Breast epithelium (tissue), 4 donors: ENCODE results near the gene LCP2. TPM values are rescaled to one million over a fixed set of nuclear protein-coding genes. Genes with fewer than 3 reads are reported as not detected.
A peak's percentile ranks its signal among the peaks of the same experiment; 100 is the strongest.

Experiments
- DNase-seq, 2 donors: peaks; one replicate each; pipeline ENCODE4 v3.0.0-alpha.2; 2019; ENCODE audit warnings: low spot score in 2 of 2
- H3K27ac ChIP-seq, 2 donors: fragments of 200-600 bp; sonication (generic) in 1 of 2; one replicate each; pipeline ENCODE4 v1.5.1; 2016 to 2019; ENCODE audit warnings: mild to moderate bottlenecking in 1 of 2
- H3K27me3 ChIP-seq, 2 donors: fragments of 200-600 bp; sonication (generic) in 1 of 2; one replicate each; pipeline versions ENCODE4 v1.5.1 to v1.6.0; 2017 to 2019; ENCODE audit warnings: control low read depth in 1 of 2, mild to moderate bottlenecking in 1 of 2
- H3K36me3 ChIP-seq: fragments of 200-600 bp; one replicate; pipeline ENCODE4 v1.5.1; 2019
- H3K4me1 ChIP-seq, 2 donors: fragments of 200-600 bp; sonication (generic); one replicate each; pipeline ENCODE4 v1.5.1; 2016 to 2019; ENCODE audit warnings: control low read depth in 1 of 2
- H3K4me3 ChIP-seq, 3 donors: fragments of 200-600 bp; sonication (generic); 1 replicate in 2 of 3; 2 replicates in 1 of 3; pipeline ENCODE4 v1.5.1; 2016 to 2019; ENCODE audit warnings: mild to moderate bottlenecking in 3 of 3, moderate library complexity in 2 of 3
- H3K9me3 ChIP-seq, 2 donors: fragments of 200-600 bp; sonication (generic) in 1 of 2; one replicate each; pipeline ENCODE4 v1.5.1; 2016 to 2019; ENCODE audit warnings: control low read depth in 1 of 2
- CTCF ChIP-seq, 3 donors: fragments of 450-650 bp; IDR thresholded peaks; one replicate each; pipeline ENCODE4 v1.5.1; 2016 to 2017; ENCODE audit warnings: antibody characterized with exemption in 3 of 3, mild to moderate bottlenecking in 3 of 3, moderate library complexity in 3 of 3
- POLR2A ChIP-seq: fragments of 450-650 bp; IDR thresholded peaks from one replicate; pipeline ENCODE4 v1.6.1; 2016; ENCODE audit warnings: antibody characterized with exemption, mild to moderate bottlenecking, moderate library complexity
- POLR2AphosphoS5 ChIP-seq, 3 donors: sonication (generic); formaldehyde crosslinking; IDR thresholded peaks; one replicate each; pipeline ENCODE4 v1.6.1; 2017; ENCODE audit warnings: antibody characterized with exemption in 3 of 3
- intact Hi-C: fragments of 100-400 bp; cut with DNase I; formaldehyde crosslinking; loops from one replicate; pipeline ENCODE4 v1.15.1; 2023; ENCODE audit warnings: low total_unique reads
- total RNA-seq, 3 donors: library from RNA; depleted of rRNA; stranded (reverse); fragments of >200 nt; gene quantifications; one replicate each; pipeline ENCODE4 v1.1.0, GENCODE V29; 2016

The LCP2 gene
- total RNA-seq, 3 donors from 2014 or later, result 15.4 to 41.4 (median 21.8) TPM

DNA sequence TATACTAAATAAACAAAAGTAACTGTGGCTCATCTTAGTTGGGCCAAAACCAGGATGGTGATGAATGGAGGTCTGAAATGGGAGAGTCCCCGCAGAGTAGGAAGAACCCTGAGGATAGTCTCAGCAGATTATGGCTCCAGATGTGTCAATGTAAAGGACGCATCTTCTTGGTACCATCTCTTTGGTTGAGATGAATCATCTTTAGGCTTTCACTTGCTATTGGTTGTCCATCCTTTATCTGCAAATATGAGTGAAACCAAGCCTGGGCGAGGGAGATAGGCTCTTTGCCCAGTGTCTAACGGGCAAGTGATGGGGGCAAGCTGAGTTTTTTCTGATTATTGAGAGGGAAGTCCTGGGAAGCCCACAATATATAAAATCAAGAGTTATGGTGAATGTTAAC is 19.4 kb upstream of the LCP2 start:
- Histone ChIP-seq H3K27me3 (no peaks in the 10 kb centered on the region), H3K27ac (no peak overlapping the region), H3K4me1 (peaks cover 0 to 13% of the 10 kb centered on the region in 2 donors), H3K4me3 (no peak overlapping the region), H3K9me3 (no peaks in the 10 kb centered on the region), H3K36me3 (no peaks in the 10 kb centered on the region)
- intact Hi-C loops, result no loop called here
- no peak for DNase-seq
- TF ChIP-seq CTCF (IDR thresholded peaks at IDR 0.05) (no peak), POLR2A (no peak)

- intact Hi-C loops, result no loop called here
- peak overlapping the region; percentile 69 to 87 for H3K27ac ChIP-seq
- TF ChIP-seq POLR2A (no peak), CTCF (IDR thresholded peaks at IDR 0.05) (no peak), POLR2AphosphoS5 (IDR thresholded peaks at IDR 0.05) (peak; percentile 65 to 84 (median 75))
- no peaks in the 10 kb centered on the region for H3K36me3 ChIP-seq
- H3K4me3 ChIP-seq, result no peak overlapping the region
- H3K9me3 ChIP-seq, result no peaks in the 10 kb centered on the region
- no peaks in the 10 kb centered on the region for H3K27me3 ChIP-seq
- peak in 1 of 2 donors; percentile 61 for DNase-seq
- H3K4me1 ChIP-seq, result peaks cover 0 to 13% of the 10 kb centered on the region in 2 donors
Measured at GRCh38 chr5:170315154-170315553, 17.6 kb upstream of the LCP2 start.

DNA sequence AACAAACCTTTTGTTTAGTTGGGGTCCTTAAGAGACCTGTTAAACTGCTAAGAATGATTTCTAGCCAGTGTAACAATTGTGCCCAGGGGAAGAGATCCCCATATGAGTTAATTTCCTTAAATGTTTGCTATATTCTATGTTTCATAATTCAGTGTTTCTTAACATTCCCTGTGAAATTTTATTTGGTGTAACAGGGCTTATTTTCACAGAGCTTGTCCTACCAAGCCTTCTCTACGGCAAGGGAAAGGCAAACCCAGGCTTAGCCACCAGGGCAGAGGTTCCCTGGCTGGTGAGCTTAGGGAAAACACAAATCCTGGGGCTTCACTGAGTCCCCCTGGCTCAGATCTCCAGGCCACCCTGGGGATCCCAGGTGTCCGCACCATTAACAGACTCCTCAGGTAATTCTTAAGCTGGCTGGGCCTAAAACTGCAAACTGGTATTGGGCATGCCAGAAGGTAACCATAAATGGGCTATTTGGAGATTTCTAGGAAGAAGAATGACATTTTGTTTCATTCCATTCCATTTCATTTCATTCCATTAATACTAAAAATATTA is 17.0 kb upstream of the LCP2 start:
- peaks cover 0 to 13% of the 10 kb centered on the region in 2 donors for H3K4me1 ChIP-seq
- H3K36me3 ChIP-seq, result no peaks in the 10 kb centered on the region
- peak overlapping the region; percentile 69 to 87 for H3K27ac ChIP-seq
- no peaks in the 10 kb centered on the region for H3K27me3 ChIP-seq
- no peak overlapping the region for H3K4me3 ChIP-seq
- intact Hi-C loops, result no loop called here
- H3K9me3 ChIP-seq, result no peaks in the 10 kb centered on the region
- DNase-seq, result no peak
- TF ChIP-seq CTCF (IDR thresholded peaks at IDR 0.05) (no peak), POLR2A (no peak)

GRCh38 chr5:170313816-170314215 is 16.2 kb upstream of the LCP2 start:
- Histone ChIP-seq H3K36me3 (no peaks in the 10 kb centered on the region), H3K4me3 (no peak overlapping the region), H3K27me3 (no peaks in the 10 kb centered on the region), H3K27ac (peak overlapping the region in 1 of 2 donors; percentile 87), H3K4me1 (peaks cover 0 to 13% of the 10 kb centered on the region in 2 donors), H3K9me3 (no peaks in the 10 kb centered on the region)
- intact Hi-C loops, result no loop called here
- DNase-seq, result no peak
- TF ChIP-seq POLR2A, result no peak
- TF ChIP-seq CTCF (IDR thresholded peaks at IDR 0.05), result no peak
- TF ChIP-seq POLR2AphosphoS5 (IDR thresholded peaks at IDR 0.05), result no peak

DNA sequence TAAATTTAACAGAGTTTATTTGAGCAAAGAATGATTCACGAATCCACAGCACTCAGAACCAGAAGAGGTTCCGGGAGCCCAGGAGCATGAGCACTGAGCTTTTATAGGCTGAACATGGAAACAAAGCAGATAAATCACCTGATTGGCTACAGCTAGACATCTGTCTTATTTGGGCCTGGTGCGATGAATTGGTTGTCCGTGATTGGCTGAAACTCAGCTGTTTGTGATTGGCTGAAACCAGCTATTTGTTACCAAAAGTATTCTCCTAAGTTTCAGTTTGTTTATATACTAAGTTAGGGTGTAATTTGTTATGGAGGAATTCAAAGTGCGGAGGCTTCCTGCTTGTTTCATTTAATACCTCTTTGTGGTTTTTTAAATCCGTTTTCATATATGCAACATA is 15.8 kb upstream of the LCP2 start:
- Histone ChIP-seq H3K36me3 (no peaks in the 10 kb centered on the region), H3K4me1 (peaks cover 0 to 13% of the 10 kb centered on the region in 2 donors), H3K27ac (no peak overlapping the region), H3K9me3 (no peaks in the 10 kb centered on the region), H3K4me3 (no peak overlapping the region), H3K27me3 (no peaks in the 10 kb centered on the region)
- DNase-seq, result no peak
- intact Hi-C loops, result no loop called here
- TF ChIP-seq POLR2AphosphoS5 (IDR thresholded peaks at IDR 0.05) (no peak), POLR2A (no peak), CTCF (IDR thresholded peaks at IDR 0.05) (no peak)
